ENCODE measurements around the gene NFILZ. TPM values are rescaled to one million over a fixed set of nuclear protein-coding genes. Genes with fewer than 3 reads are reported as not detected.

NFILZ gene
- total RNA-seq, 1 experiment from 2014 or later, result not detected

DNA sequence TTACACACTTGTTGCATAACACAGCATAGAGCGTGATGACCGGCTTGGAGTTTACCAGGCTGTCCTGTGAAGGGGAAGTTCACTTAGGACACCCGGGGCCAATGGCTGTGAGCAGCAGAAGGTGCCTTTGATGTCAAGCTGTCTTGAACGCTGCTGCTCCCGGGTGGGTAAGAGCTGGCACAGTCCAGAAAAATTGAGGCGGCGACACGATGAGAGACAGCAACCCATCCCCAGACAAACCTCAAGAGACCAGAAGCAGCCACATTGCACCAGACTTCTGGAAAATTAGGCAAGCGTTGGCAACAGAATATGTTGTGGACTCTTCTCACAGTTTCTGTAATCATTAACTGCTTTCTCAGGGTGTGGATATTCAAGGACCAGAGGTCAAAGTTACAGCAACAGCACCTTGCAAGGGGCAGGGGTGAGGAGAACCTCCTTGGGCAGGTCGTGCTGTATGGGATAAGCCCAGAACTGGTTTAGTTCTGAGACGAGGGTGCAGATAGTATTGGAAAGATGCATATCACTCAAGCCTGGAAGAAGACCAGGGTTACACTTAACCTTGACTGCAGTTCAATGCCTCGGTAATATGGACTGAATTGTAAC is 10.1 kb downstream of the NFILZ start:
- Histone ChIP-seq H3K9ac (ENCODE audit: low read length) (no peak overlapping the region), H3K4me1 (ENCODE audit: control insufficient read depth in 1 of 2, insufficient read depth in 2 of 2, low read length in 2 of 2) (no peaks in the 10 kb centered on the region), H3K79me2 (ENCODE audit: insufficient read depth, low read length) (no peaks in the 10 kb centered on the region), H3K27ac (ENCODE audit: low read depth, low read length) (no peak overlapping the region), H3K4me3 (replicated peaks in 1 of 2; ENCODE audit: low read depth in 1 of 2, low read length in 2 of 2) (no peak overlapping the region), H3K27me3 (ENCODE audit: insufficient read depth, low read length) (no peaks in the 10 kb centered on the region), H3K9me2 (ENCODE audit: insufficient read depth) (no peaks in the 10 kb centered on the region), H3K36me3 (ENCODE audit: control insufficient read depth in 1 of 2, insufficient read depth in 2 of 2, low read length in 2 of 2) (no peaks in the 10 kb centered on the region), H2AFZ (ENCODE audit: low read depth, low read length, poor library complexity, severe bottlenecking) (no peak overlapping the region), H3K9me3 (ENCODE audit: control insufficient read depth in 1 of 2, insufficient read depth in 1 of 2, low read depth in 1 of 2, low read length in 2 of 2) (no peaks in the 10 kb centered on the region), H4K20me1 (ENCODE audit: insufficient read depth) (no peaks in the 10 kb centered on the region), H3K4me2 (ENCODE audit: low read length) (no peak overlapping the region)
- no peak for ATAC-seq
- intact Hi-C loops (cut with micrococcal nuclease), result no loop called here
- BruUV-seq (replicated peaks), result no TSS peak
- no peak for TF ChIP-seq CBX3 (IDR thresholded peaks at IDR 0.05; ENCODE audit: low read depth)
- TF ChIP-seq, protein P1, sequence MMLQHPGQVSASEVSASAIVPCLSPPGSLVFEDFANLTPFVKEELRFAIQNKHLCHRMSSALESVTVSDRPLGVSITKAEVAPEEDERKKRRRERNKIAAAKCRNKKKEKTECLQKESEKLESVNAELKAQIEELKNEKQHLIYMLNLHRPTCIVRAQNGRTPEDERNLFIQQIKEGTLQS (IDR thresholded peaks at IDR 0.05), result no peak
- TF ChIP-seq JUND (IDR thresholded peaks at IDR 0.05), result no peak
- no peak for TF ChIP-seq POLR2AphosphoS5 (IDR thresholded peaks at IDR 0.05; ENCODE audit: low read depth, low read length)
- no peak for TF ChIP-seq YY1 (IDR thresholded peaks at IDR 0.05; ENCODE audit: extremely low read depth, insufficient replicate concordance, low read depth, low read length)
- no peak for TF ChIP-seq FOSL1 (IDR thresholded peaks at IDR 0.05; ENCODE audit: low read depth)
- TF ChIP-seq, protein P2, sequence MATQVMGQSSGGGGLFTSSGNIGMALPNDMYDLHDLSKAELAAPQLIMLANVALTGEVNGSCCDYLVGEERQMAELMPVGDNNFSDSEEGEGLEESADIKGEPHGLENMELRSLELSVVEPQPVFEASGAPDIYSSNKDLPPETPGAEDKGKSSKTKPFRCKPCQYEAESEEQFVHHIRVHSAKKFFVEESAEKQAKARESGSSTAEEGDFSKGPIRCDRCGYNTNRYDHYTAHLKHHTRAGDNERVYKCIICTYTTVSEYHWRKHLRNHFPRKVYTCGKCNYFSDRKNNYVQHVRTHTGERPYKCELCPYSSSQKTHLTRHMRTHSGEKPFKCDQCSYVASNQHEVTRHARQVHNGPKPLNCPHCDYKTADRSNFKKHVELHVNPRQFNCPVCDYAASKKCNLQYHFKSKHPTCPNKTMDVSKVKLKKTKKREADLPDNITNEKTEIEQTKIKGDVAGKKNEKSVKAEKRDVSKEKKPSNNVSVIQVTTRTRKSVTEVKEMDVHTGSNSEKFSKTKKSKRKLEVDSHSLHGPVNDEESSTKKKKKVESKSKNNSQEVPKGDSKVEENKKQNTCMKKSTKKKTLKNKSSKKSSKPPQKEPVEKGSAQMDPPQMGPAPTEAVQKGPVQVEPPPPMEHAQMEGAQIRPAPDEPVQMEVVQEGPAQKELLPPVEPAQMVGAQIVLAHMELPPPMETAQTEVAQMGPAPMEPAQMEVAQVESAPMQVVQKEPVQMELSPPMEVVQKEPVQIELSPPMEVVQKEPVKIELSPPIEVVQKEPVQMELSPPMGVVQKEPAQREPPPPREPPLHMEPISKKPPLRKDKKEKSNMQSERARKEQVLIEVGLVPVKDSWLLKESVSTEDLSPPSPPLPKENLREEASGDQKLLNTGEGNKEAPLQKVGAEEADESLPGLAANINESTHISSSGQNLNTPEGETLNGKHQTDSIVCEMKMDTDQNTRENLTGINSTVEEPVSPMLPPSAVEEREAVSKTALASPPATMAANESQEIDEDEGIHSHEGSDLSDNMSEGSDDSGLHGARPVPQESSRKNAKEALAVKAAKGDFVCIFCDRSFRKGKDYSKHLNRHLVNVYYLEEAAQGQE (IDR thresholded peaks at IDR 0.05; ENCODE audit: low read depth), result no peak
- TF ChIP-seq, protein P3, sequence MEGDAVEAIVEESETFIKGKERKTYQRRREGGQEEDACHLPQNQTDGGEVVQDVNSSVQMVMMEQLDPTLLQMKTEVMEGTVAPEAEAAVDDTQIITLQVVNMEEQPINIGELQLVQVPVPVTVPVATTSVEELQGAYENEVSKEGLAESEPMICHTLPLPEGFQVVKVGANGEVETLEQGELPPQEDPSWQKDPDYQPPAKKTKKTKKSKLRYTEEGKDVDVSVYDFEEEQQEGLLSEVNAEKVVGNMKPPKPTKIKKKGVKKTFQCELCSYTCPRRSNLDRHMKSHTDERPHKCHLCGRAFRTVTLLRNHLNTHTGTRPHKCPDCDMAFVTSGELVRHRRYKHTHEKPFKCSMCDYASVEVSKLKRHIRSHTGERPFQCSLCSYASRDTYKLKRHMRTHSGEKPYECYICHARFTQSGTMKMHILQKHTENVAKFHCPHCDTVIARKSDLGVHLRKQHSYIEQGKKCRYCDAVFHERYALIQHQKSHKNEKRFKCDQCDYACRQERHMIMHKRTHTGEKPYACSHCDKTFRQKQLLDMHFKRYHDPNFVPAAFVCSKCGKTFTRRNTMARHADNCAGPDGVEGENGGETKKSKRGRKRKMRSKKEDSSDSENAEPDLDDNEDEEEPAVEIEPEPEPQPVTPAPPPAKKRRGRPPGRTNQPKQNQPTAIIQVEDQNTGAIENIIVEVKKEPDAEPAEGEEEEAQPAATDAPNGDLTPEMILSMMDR (IDR thresholded peaks at IDR 0.05 in 2 of 3, conservative IDR thresholded peaks at IDR 0.05 in 1 of 3; ENCODE audit: borderline replicate concordance in 1 of 3, insufficient read depth in 1 of 3, low read depth in 2 of 3, low read length in 2 of 3), result no peak
- no peak for TF ChIP-seq ZFX (IDR thresholded peaks at IDR 0.05)
- TF ChIP-seq RAD21 (IDR thresholded peaks at IDR 0.05; ENCODE audit: low read depth), result no peak
- no peak for TF ChIP-seq EGR1 (IDR thresholded peaks at IDR 0.05; ENCODE audit: low read depth)
- TF ChIP-seq SP1 (IDR thresholded peaks at IDR 0.05; ENCODE audit: low read depth), result no peak
- TF ChIP-seq SIN3A (IDR thresholded peaks at IDR 0.05; ENCODE audit: low read depth), result no peak
- no peak for TF ChIP-seq POLR2A (IDR thresholded peaks at IDR 0.05; ENCODE audit: borderline replicate concordance, extremely low read depth, insufficient read depth, insufficient read length)
- TF ChIP-seq EZH2 (IDR thresholded peaks at IDR 0.05), result no peak
- no peak for TF ChIP-seq ELF1 (IDR thresholded peaks at IDR 0.05; ENCODE audit: borderline replicate concordance, low read depth)
- TF ChIP-seq, protein P4, sequence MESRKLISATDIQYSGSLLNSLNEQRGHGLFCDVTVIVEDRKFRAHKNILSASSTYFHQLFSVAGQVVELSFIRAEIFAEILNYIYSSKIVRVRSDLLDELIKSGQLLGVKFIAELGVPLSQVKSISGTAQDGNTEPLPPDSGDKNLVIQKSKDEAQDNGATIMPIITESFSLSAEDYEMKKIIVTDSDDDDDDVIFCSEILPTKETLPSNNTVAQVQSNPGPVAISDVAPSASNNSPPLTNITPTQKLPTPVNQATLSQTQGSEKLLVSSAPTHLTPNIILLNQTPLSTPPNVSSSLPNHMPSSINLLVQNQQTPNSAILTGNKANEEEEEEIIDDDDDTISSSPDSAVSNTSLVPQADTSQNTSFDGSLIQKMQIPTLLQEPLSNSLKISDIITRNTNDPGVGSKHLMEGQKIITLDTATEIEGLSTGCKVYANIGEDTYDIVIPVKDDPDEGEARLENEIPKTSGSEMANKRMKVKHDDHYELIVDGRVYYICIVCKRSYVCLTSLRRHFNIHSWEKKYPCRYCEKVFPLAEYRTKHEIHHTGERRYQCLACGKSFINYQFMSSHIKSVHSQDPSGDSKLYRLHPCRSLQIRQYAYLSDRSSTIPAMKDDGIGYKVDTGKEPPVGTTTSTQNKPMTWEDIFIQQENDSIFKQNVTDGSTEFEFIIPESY (IDR thresholded peaks at IDR 0.05; ENCODE audit: extremely low read depth, insufficient replicate concordance, low read length), result no peak
- TF ChIP-seq, protein P5, sequence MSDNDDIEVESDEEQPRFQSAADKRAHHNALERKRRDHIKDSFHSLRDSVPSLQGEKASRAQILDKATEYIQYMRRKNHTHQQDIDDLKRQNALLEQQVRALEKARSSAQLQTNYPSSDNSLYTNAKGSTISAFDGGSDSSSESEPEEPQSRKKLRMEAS (IDR thresholded peaks at IDR 0.05), result no peak
- no peak for DNase-seq (ENCODE audit: low read depth, low spot score)
- ChIA-PET CTCF (interaction anchor here (0.7 kb wide), 1 partner anchor 1360 kb away, joined by 5 read pairs; no protein-coding TSS in a partner anchor), RAD21 (ENCODE audit: low non-redundant PET in 1 of 2, low total read pairs in 2 of 2, uncharacterized antibody in 2 of 2, unreplicated experiment in 2 of 2) (interaction anchor here in 1 of 2 experiments (0.7 kb wide), 1 partner anchor 15 kb away, joined by 3 read pairs; no protein-coding TSS in a partner anchor), POLR2A (no interaction called here)

Measured in HCT116 (cell line).